Measurements from ENCODE around the gene EZH1.

DNA sequence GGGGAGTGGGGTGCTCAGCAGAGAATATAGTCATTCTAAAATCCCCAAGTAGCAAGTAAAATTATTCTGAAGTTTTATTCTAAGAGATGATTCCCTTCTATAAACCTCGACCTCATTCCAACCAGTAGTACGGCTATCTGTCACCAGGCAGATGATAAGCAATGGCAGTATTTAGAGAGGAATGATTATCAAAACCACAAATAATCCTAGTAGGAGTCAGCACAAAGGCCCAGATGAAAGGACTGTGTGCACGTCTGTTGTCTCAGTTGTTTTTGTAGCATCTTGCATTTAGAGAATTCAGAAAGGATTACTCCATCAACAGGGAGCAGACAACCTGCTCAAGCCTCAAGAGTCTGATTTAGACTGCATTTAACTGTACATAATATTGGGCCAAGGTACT, 21.2 kb downstream of the EZH1 start:
- TF ChIP-seq, protein P1, sequence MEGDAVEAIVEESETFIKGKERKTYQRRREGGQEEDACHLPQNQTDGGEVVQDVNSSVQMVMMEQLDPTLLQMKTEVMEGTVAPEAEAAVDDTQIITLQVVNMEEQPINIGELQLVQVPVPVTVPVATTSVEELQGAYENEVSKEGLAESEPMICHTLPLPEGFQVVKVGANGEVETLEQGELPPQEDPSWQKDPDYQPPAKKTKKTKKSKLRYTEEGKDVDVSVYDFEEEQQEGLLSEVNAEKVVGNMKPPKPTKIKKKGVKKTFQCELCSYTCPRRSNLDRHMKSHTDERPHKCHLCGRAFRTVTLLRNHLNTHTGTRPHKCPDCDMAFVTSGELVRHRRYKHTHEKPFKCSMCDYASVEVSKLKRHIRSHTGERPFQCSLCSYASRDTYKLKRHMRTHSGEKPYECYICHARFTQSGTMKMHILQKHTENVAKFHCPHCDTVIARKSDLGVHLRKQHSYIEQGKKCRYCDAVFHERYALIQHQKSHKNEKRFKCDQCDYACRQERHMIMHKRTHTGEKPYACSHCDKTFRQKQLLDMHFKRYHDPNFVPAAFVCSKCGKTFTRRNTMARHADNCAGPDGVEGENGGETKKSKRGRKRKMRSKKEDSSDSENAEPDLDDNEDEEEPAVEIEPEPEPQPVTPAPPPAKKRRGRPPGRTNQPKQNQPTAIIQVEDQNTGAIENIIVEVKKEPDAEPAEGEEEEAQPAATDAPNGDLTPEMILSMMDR (IDR thresholded peaks at IDR 0.05; ENCODE audit: low read length) = no peak
- TF ChIP-seq EZH2 (IDR thresholded peaks at IDR 0.05; ENCODE audit: borderline replicate concordance, low read length) = no peak

All from OCI-LY1 (cell line).